Endodermal cell (in vitro differentiated cells): ENCODE results near the gene CUL4A. TPM values are rescaled to one million over a fixed set of nuclear protein-coding genes. Genes with fewer than 3 reads are reported as not detected.
"Not testable (repeated sequence)": the region's sequence is repeated elsewhere in the genome, so short reads cannot be mapped to it uniquely, and the experiment has no call there.

Source experiments
- DNase-seq: peaks from one replicate; pipeline ENCODE4 v3.0.0-alpha.2; 2017
- H3K27ac ChIP-seq: 2 replicates; pipeline ENCODE4 v1.5.1; 2013; ENCODE audit warnings: mild to moderate bottlenecking, low read depth, low read length, moderate library complexity
- H3K27me3 ChIP-seq: 2 replicates; pipeline ENCODE4 v1.6.1; 2013; ENCODE audit warnings: mild to moderate bottlenecking, low read length, moderate library complexity; ENCODE audit not compliant: insufficient read depth, control insufficient read depth, poor library complexity, severe bottlenecking
- H3K36me3 ChIP-seq: 2 replicates; pipeline ENCODE4 v1.7.0; 2013; ENCODE audit warnings: mild to moderate bottlenecking, low read length, moderate library complexity; ENCODE audit not compliant: control insufficient read depth, insufficient read depth
- H3K4me1 ChIP-seq: one replicate; pipeline ENCODE4 v1.7.0; 2013; ENCODE audit warnings: low read length; ENCODE audit not compliant: control insufficient read depth, insufficient read depth
- H3K4me3 ChIP-seq: 2 replicates; pipeline ENCODE4 v1.5.1; 2013; ENCODE audit warnings: mild to moderate bottlenecking, low read length, moderate library complexity
- H3K9ac ChIP-seq: 2 replicates; pipeline ENCODE4 v1.6.1; 2013; ENCODE audit warnings: mild to moderate bottlenecking, low read length, moderate library complexity; ENCODE audit not compliant: poor library complexity, severe bottlenecking; ENCODE audit errors: extremely low read depth
- H3K9me3 ChIP-seq: 2 replicates; pipeline ENCODE4 v1.6.1; 2013; ENCODE audit warnings: mild to moderate bottlenecking, low read length, moderate library complexity; ENCODE audit not compliant: control insufficient read depth
- H3K27ac Mint-ChIP-seq: 2 replicates; pipeline ENCODE4 v1.8.0; 2020; ENCODE audit warnings: mixed read lengths
- H3K27me3 Mint-ChIP-seq: 2 replicates; pipeline ENCODE4 v1.8.0; 2021; ENCODE audit warnings: mild to moderate bottlenecking, mixed read lengths; ENCODE audit not compliant: insufficient read depth
- H3K36me3 Mint-ChIP-seq: 2 replicates; pipeline ENCODE4 v1.8.0; 2020; ENCODE audit warnings: low read depth, mixed read lengths
- H3K4me1 Mint-ChIP-seq: 2 replicates; pipeline ENCODE4 v1.8.0; 2020; ENCODE audit warnings: mixed read lengths
- H3K4me3 Mint-ChIP-seq: 2 replicates; pipeline ENCODE4 v1.8.0; 2020; ENCODE audit warnings: mild to moderate bottlenecking, moderate library complexity, mixed read lengths
- H3K9me3 Mint-ChIP-seq: 2 replicates; pipeline ENCODE4 v1.8.0; 2020; ENCODE audit warnings: mild to moderate bottlenecking, mixed read lengths
- WGBS, 2 experiments: methylation state at CpG; one replicate each; pipeline versions ENCODE4 v1.1.5 to v1.1.7; 2013; ENCODE audit warnings: missing lambda C conversion rate in 2 of 2, mixed read lengths in 1 of 2; ENCODE audit not compliant: insufficient coverage in 1 of 2, insufficient read length in 1 of 2; 5-methylcytosine and 5-hydroxymethylcytosine counted together
- total RNA-seq, 2 donors: library from RNA; stranded (reverse); fragmentation: NEBNext Ultra II Directional in 1 of 2; extraction: Animal tissue kit (Norgen Biotek cat#: 25700) in 1 of 2; gene quantifications; 2 replicates in 1 of 2; 3 replicates in 1 of 2; pipeline ENCODE4 v1.2.1, GENCODE V29; 2021
- TF ChIP-seq, protein P1 (sequence below): fragments of 200-600 bp; sonication (generic); conservative IDR thresholded peaks from 2 replicates; pipeline ENCODE4 v1.5.0; 2021; ENCODE audit warnings: antibody characterized with exemption, mild to moderate bottlenecking

Gene CUL4A
- total RNA-seq, 2 donors from 2014 or later: 92.9 to 99.4 TPM

DNA sequence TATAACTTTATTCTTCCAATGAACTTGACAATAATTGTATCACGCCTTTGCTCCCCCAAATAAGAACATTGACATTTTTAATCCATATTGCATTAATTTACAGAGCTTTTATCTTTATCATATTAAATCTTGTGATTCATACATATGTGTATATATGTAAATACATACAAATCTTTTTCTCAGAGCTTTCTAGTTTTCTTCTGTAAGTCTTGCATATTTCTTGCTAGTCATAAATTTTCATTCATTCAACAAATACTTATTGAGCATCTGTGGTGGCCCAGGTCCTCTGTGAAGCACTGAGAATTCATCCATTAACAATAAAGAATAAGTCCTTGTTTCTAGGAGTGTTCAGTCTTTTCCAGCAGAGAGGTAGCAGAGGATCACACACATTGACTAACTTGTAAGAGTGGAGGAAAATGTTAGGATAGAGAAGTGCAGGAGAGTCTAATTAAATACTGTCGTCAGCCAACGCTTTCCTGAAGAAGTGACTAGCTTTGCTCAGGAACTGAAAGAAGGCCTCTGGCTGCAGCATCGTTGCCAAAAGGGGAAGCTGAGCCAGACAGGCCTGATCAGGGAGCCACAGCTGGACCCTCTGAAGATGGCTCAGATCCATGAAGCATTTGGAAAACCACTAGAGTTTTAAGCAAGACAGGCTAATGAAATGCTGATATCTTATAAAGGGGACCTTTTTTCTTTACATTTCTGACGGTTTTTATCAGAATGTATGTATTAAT is 49.1 kb downstream of the CUL4A start:
- peaks cover 4% of the 10 kb centered on the region for H3K9me3 ChIP-seq
- Mint-ChIP-seq H3K36me3 (peaks cover 78% of the 10 kb centered on the region), H3K27me3 (no peaks in the 10 kb centered on the region), H3K4me3 (no peak overlapping the region), H3K9me3 (no peaks in the 10 kb centered on the region), H3K27ac (no peak overlapping the region), H3K4me1 (no peaks in the 10 kb centered on the region)
- WGBS, 2 experiments: 93 to 97% methylated on average over 3 to 5 of the region's 5 CpGs
- no peak overlapping the region for H3K27ac ChIP-seq
- H3K27me3 ChIP-seq: no peaks in the 10 kb centered on the region
- TF ChIP-seq, protein P1, sequence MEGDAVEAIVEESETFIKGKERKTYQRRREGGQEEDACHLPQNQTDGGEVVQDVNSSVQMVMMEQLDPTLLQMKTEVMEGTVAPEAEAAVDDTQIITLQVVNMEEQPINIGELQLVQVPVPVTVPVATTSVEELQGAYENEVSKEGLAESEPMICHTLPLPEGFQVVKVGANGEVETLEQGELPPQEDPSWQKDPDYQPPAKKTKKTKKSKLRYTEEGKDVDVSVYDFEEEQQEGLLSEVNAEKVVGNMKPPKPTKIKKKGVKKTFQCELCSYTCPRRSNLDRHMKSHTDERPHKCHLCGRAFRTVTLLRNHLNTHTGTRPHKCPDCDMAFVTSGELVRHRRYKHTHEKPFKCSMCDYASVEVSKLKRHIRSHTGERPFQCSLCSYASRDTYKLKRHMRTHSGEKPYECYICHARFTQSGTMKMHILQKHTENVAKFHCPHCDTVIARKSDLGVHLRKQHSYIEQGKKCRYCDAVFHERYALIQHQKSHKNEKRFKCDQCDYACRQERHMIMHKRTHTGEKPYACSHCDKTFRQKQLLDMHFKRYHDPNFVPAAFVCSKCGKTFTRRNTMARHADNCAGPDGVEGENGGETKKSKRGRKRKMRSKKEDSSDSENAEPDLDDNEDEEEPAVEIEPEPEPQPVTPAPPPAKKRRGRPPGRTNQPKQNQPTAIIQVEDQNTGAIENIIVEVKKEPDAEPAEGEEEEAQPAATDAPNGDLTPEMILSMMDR: no peak
- no peak for DNase-seq
- no peak overlapping the region for H3K9ac ChIP-seq
- no peaks in the 10 kb centered on the region for H3K4me1 ChIP-seq
- peaks cover 88% of the 10 kb centered on the region for H3K36me3 ChIP-seq
- H3K4me3 ChIP-seq: no peak overlapping the region

DNA sequence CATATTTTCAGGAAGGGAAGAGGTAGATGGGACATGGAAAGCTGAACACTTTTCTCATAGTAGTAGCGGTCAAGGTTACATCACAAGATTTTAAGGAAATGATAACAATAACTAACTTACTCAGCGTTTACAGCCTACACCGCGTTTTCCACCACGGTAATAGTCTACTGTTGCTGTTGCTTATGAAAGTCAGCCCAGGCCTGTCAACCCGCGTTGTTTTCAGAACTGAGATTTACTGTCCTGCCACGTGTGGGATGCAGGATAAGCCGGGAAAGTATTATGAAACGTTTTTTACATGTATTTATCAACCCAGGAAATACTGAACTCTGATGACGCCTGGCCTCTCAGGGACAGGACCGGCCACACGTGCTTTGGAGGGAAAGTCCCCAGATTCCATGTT is 51.6 kb downstream of the CUL4A start:
- H3K9me3 ChIP-seq: peaks cover 4% of the 10 kb centered on the region
- no peak overlapping the region for H3K9ac ChIP-seq
- Mint-ChIP-seq H3K27ac (no peak overlapping the region), H3K9me3 (no peaks in the 10 kb centered on the region), H3K27me3 (no peaks in the 10 kb centered on the region), H3K4me1 (no peaks in the 10 kb centered on the region), H3K36me3 (peaks cover 72% of the 10 kb centered on the region), H3K4me3 (no peak overlapping the region)
- TF ChIP-seq, protein P1: no peak
- no peak for DNase-seq
- no peaks in the 10 kb centered on the region for H3K4me1 ChIP-seq
- H3K27me3 ChIP-seq: no peaks in the 10 kb centered on the region
- peaks cover 79% of the 10 kb centered on the region for H3K36me3 ChIP-seq
- WGBS, 2 experiments: 96 to 98% methylated on average over 11 to 13 of the region's 13 CpGs
- H3K4me3 ChIP-seq: no peak overlapping the region
- H3K27ac ChIP-seq: no peak overlapping the region

DNA sequence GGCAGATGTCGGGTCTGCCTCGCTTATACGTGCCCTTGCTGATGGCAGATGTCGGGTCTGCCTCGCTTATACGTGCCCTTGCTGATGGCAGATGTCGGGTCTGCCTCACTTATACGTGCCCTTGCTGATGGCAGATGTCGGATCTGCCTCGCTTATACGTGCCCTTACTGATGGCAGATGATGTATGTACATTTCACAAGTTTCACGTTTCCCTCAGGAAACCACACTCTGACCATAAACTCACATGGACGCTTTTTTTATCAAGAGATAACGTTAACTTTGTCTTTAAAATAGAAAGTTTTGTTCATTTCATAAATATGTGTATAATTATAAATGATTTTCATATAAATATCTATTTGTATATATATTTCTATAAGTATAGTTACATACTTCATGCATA is 53.6 kb downstream of the CUL4A start:
- H3K36me3 ChIP-seq: peaks cover 65% of the 10 kb centered on the region
- H3K27ac ChIP-seq, H3K4me3 ChIP-seq, DNase-seq, H3K27ac Mint-ChIP-seq, H3K27me3 Mint-ChIP-seq, H3K27me3 ChIP-seq, H3K9me3 ChIP-seq, H3K4me3 Mint-ChIP-seq, H3K9ac ChIP-seq, H3K4me1 Mint-ChIP-seq, H3K9me3 Mint-ChIP-seq, H3K4me1 ChIP-seq: not testable (repeated sequence)
- 95 to 100% methylated on average over 3 to 6 of the region's 14 CpGs for WGBS, 2 experiments
- H3K36me3 Mint-ChIP-seq: peaks cover 64% of the 10 kb centered on the region
